Suprapubic skin (tissue), 3 donors: ENCODE measurements around the gene ZBTB21.

ENCODE experiments used
- POLR2A ChIP-seq, 2 donors: fragments of 450-650 bp; IDR thresholded peaks; one replicate each; pipeline ENCODE4 v1.6.1; 2017; ENCODE audit warnings: antibody characterized with exemption in 2 of 2, mild to moderate bottlenecking in 2 of 2, moderate library complexity in 2 of 2
- TF ChIP-seq, protein P1 (sequence below), 2 donors: fragments of 200-600 bp in 1 of 2; fragments of 450-650 bp in 1 of 2; sonication (generic) in 1 of 2; IDR thresholded peaks; one replicate each; pipeline ENCODE4 v1.5.1; 2016 to 2019; ENCODE audit warnings: antibody characterized with exemption in 2 of 2, mild to moderate bottlenecking in 1 of 2, moderate library complexity in 1 of 2

DNA sequence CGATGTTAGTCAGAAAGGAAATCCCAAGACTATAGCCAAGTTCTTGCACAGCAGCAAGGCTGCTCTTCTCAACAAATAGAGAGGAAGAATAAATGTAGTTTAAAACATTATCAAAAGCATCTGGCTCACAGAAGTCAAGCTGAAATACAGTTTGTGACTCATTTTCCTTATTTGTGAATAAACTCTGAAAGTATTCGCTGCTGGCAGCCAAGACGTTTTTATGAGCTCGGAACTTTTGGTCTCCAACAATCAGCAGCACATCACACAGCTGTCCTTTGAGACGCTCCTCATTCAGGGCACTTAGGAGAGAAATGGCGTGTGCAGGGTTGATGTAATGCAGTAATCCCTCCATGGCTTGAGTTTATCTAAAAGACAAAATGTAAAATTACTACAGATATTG is 16.4 kb downstream of the ZBTB21 start:
- TF ChIP-seq, protein P1, sequence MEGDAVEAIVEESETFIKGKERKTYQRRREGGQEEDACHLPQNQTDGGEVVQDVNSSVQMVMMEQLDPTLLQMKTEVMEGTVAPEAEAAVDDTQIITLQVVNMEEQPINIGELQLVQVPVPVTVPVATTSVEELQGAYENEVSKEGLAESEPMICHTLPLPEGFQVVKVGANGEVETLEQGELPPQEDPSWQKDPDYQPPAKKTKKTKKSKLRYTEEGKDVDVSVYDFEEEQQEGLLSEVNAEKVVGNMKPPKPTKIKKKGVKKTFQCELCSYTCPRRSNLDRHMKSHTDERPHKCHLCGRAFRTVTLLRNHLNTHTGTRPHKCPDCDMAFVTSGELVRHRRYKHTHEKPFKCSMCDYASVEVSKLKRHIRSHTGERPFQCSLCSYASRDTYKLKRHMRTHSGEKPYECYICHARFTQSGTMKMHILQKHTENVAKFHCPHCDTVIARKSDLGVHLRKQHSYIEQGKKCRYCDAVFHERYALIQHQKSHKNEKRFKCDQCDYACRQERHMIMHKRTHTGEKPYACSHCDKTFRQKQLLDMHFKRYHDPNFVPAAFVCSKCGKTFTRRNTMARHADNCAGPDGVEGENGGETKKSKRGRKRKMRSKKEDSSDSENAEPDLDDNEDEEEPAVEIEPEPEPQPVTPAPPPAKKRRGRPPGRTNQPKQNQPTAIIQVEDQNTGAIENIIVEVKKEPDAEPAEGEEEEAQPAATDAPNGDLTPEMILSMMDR (IDR thresholded peaks at IDR 0.05): no peak
- TF ChIP-seq POLR2A (IDR thresholded peaks at IDR 0.05): no peak
